ENCODE data around the gene VAX1.
A peak's percentile ranks its signal among the peaks of the same experiment; 100 is the strongest.
"Not testable (repeated sequence)": the region's sequence is repeated elsewhere in the genome, so short reads cannot be mapped to it uniquely, and the experiment has no call there.

The VAX1 gene

GRCh38 chr10:117134306-117135025, 3.6 kb downstream of the VAX1 start:
- Mint-ChIP-seq H3K36me3 (ENCODE audit: low read depth) (no peaks in the 10 kb centered on the region), H3K4me3 (no peak overlapping the region), H3K4me1 (ENCODE audit: low read depth) (peaks cover 6% of the 10 kb centered on the region)

GRCh38 chr10:117134056-117134305, 4.1 kb downstream of the VAX1 start:
- Mint-ChIP-seq H3K36me3 (ENCODE audit: low read depth) (no peaks in the 10 kb centered on the region), H3K27ac (peak overlapping the region; percentile 52), H3K9me3 (no peaks in the 10 kb centered on the region), H3K4me1 (ENCODE audit: low read depth) (peaks cover 6% of the 10 kb centered on the region), H3K27me3 (ENCODE audit: low read depth) (peaks cover 82% of the 10 kb centered on the region), H3K4me3 (no peak overlapping the region)
- DNase-seq (ENCODE audit: low spot score) = no peak

More at GRCh38 chr10:117134306-117135025, 3.6 kb downstream of the VAX1 start:
- Mint-ChIP-seq H3K9me3 (no peaks in the 10 kb centered on the region), H3K27ac (no peak overlapping the region), H3K27me3 (ENCODE audit: low read depth) (peaks cover 83% of the 10 kb centered on the region)
- no peak for DNase-seq (ENCODE audit: low spot score)

- H3K4me1 Mint-ChIP-seq (ENCODE audit: low read depth) = peaks cover 6% of the 10 kb centered on the region
These were observed 4.6 kb downstream of the VAX1 start for GRCh38 chr10:117133273-117134055.

GRCh38 chr10:117132751-117133231, 5.3 kb downstream of the VAX1 start:
- Mint-ChIP-seq H3K9me3 (no peaks in the 10 kb centered on the region), H3K27me3 (ENCODE audit: low read depth) (peaks cover 77% of the 10 kb centered on the region), H3K36me3 (ENCODE audit: low read depth) (no peaks in the 10 kb centered on the region), H3K27ac (peak overlapping the region; percentile 36), H3K4me3 (no peak overlapping the region), H3K4me1 (ENCODE audit: low read depth) (peaks cover 6% of the 10 kb centered on the region)
- DNase-seq (ENCODE audit: low spot score) = no peak

More at GRCh38 chr10:117133273-117134055, 4.6 kb downstream of the VAX1 start:
- Mint-ChIP-seq H3K4me3 (peak overlapping the region; percentile 34), H3K27ac (peak overlapping the region; percentile 52), H3K9me3 (no peaks in the 10 kb centered on the region), H3K36me3 (ENCODE audit: low read depth) (no peaks in the 10 kb centered on the region), H3K27me3 (ENCODE audit: low read depth) (peaks cover 82% of the 10 kb centered on the region)
- no peak for DNase-seq (ENCODE audit: low spot score)

- no peaks in the 10 kb centered on the region for H3K9me3 Mint-ChIP-seq
- DNase-seq (ENCODE audit: low spot score) = no peak
- no peak overlapping the region for H3K4me3 Mint-ChIP-seq
- peaks cover 74% of the 10 kb centered on the region for H3K27me3 Mint-ChIP-seq (ENCODE audit: low read depth)
- H3K36me3 Mint-ChIP-seq (ENCODE audit: low read depth) = no peaks in the 10 kb centered on the region
- peak overlapping the region; percentile 45 for H3K27ac Mint-ChIP-seq
- peaks cover 6% of the 10 kb centered on the region for H3K4me1 Mint-ChIP-seq (ENCODE audit: low read depth)
These were observed 6.4 kb downstream of the VAX1 start for GRCh38 chr10:117131376-117132327.

- Mint-ChIP-seq H3K4me3 (no peak overlapping the region), H3K27me3 (ENCODE audit: low read depth) (peaks cover 66% of the 10 kb centered on the region), H3K4me1 (ENCODE audit: low read depth) (peaks cover 6% of the 10 kb centered on the region), H3K9me3 (no peaks in the 10 kb centered on the region), H3K36me3 (ENCODE audit: low read depth) (no peaks in the 10 kb centered on the region), H3K27ac (peak overlapping the region; percentile 35)
- no peak for DNase-seq (ENCODE audit: low spot score)
These were observed 7.2 kb downstream of the VAX1 start for GRCh38 chr10:117130862-117131375.

GRCh38 chr10:117130346-117130745, 7.7 kb downstream of the VAX1 start:
- H3K27ac Mint-ChIP-seq = no peak overlapping the region
- H3K36me3 Mint-ChIP-seq (ENCODE audit: low read depth) = no peaks in the 10 kb centered on the region
- no peak for DNase-seq (ENCODE audit: low spot score)
- no peak overlapping the region for H3K4me3 Mint-ChIP-seq
- peaks cover 61% of the 10 kb centered on the region for H3K27me3 Mint-ChIP-seq (ENCODE audit: low read depth)
- H3K4me1 Mint-ChIP-seq (ENCODE audit: low read depth) = peaks cover 6% of the 10 kb centered on the region
- H3K9me3 Mint-ChIP-seq = no peaks in the 10 kb centered on the region

GRCh38 chr10:117126645-117127044, 11.4 kb downstream of the VAX1 start:
- H3K36me3 Mint-ChIP-seq (ENCODE audit: low read depth) = not testable (repeated sequence)
- H3K27me3 Mint-ChIP-seq (ENCODE audit: low read depth) = peaks cover 30% of the 10 kb centered on the region

GRCh38 chr10:117126034-117126433, 12.0 kb downstream of the VAX1 start:
- peaks cover 24% of the 10 kb centered on the region for H3K27me3 Mint-ChIP-seq (ENCODE audit: low read depth)

More at GRCh38 chr10:117126645-117127044, 11.4 kb downstream of the VAX1 start:
- not testable (repeated sequence) for H3K27ac Mint-ChIP-seq; H3K4me1 Mint-ChIP-seq (ENCODE audit: low read depth); DNase-seq (ENCODE audit: low spot score); H3K9me3 Mint-ChIP-seq; H3K4me3 Mint-ChIP-seq

GRCh38 chr10:117112220-117112619, 25.9 kb downstream of the VAX1 start:
- no peak overlapping the region for H3K27ac Mint-ChIP-seq
- H3K4me1 Mint-ChIP-seq (ENCODE audit: low read depth) = no peaks in the 10 kb centered on the region
- DNase-seq (ENCODE audit: low spot score) = no peak
- no peaks in the 10 kb centered on the region for H3K36me3 Mint-ChIP-seq (ENCODE audit: low read depth)
- H3K27me3 Mint-ChIP-seq (ENCODE audit: low read depth) = no peaks in the 10 kb centered on the region
- H3K9me3 Mint-ChIP-seq = no peaks in the 10 kb centered on the region
- no peak overlapping the region for H3K4me3 Mint-ChIP-seq

More at GRCh38 chr10:117126034-117126433, 12.0 kb downstream of the VAX1 start:
- no peaks in the 10 kb centered on the region for H3K36me3 Mint-ChIP-seq (ENCODE audit: low read depth)
- DNase-seq (ENCODE audit: low spot score) = no peak
- H3K9me3 Mint-ChIP-seq = no peaks in the 10 kb centered on the region
- H3K4me3 Mint-ChIP-seq = no peak overlapping the region
- H3K27ac Mint-ChIP-seq = no peak overlapping the region
- H3K4me1 Mint-ChIP-seq (ENCODE audit: low read depth) = no peaks in the 10 kb centered on the region

- Mint-ChIP-seq H3K4me1 (ENCODE audit: low read depth) (no peaks in the 10 kb centered on the region), H3K27ac (no peak overlapping the region), H3K9me3 (no peaks in the 10 kb centered on the region), H3K27me3 (ENCODE audit: low read depth) (no peaks in the 10 kb centered on the region), H3K36me3 (ENCODE audit: low read depth) (no peaks in the 10 kb centered on the region), H3K4me3 (no peak overlapping the region)
- DNase-seq (ENCODE audit: low spot score) = no peak
These were observed 30.8 kb downstream of the VAX1 start for GRCh38 chr10:117107238-117107637.

GRCh38 chr10:117096599-117097201, 41.4 kb downstream of the VAX1 start:
- DNase-seq (ENCODE audit: low spot score) = no peak
- no peak overlapping the region for H3K4me3 Mint-ChIP-seq
- no peaks in the 10 kb centered on the region for H3K27me3 Mint-ChIP-seq (ENCODE audit: low read depth)
- H3K9me3 Mint-ChIP-seq = no peaks in the 10 kb centered on the region
- no peaks in the 10 kb centered on the region for H3K36me3 Mint-ChIP-seq (ENCODE audit: low read depth)
- H3K27ac Mint-ChIP-seq = no peak overlapping the region
- H3K4me1 Mint-ChIP-seq (ENCODE audit: low read depth) = no peaks in the 10 kb centered on the region

GRCh38 chr10:117094856-117095255, 43.2 kb downstream of the VAX1 start:
- no peaks in the 10 kb centered on the region for H3K4me1 Mint-ChIP-seq (ENCODE audit: low read depth)
- H3K4me3 Mint-ChIP-seq = no peak overlapping the region
- H3K36me3 Mint-ChIP-seq (ENCODE audit: low read depth) = no peaks in the 10 kb centered on the region
- DNase-seq (ENCODE audit: low spot score) = no peak
- H3K27ac Mint-ChIP-seq = no peak overlapping the region
- no peaks in the 10 kb centered on the region for H3K9me3 Mint-ChIP-seq
- H3K27me3 Mint-ChIP-seq (ENCODE audit: low read depth) = no peaks in the 10 kb centered on the region
